Neural progenitor cell (in vitro differentiated cells): ENCODE results near the gene P2RY1.

Source experiments
- CTCF ChIP-seq: fragments of 200-600 bp; sonication (generic); IDR thresholded peaks from 2 replicates; pipeline ENCODE4 v1.5.1; 2017; ENCODE audit warnings: antibody characterized with exemption, mild to moderate bottlenecking
- EZH2 ChIP-seq: fragments of 200-600 bp; sonication (generic); IDR thresholded peaks from 2 replicates; pipeline ENCODE4 v1.6.1; 2017; ENCODE audit warnings: antibody characterized with exemption, mild to moderate bottlenecking, moderate library complexity
- EZH2phosphoT487 ChIP-seq: fragments of 200-600 bp; sonication (generic); IDR thresholded peaks from 2 replicates; pipeline ENCODE4 v1.6.1; 2017; ENCODE audit warnings: antibody characterized with exemption

- TF ChIP-seq CTCF (no peak), EZH2phosphoT487 (no peak), EZH2 (no peak)
Measured at GRCh38 chr3:152853196-152853595, 18.3 kb downstream of the P2RY1 start.
